Measurements from ENCODE around the gene MADCAM1. TPM values are rescaled to one million over a fixed set of nuclear protein-coding genes. Genes with fewer than 3 reads are reported as not detected.

Gene MADCAM1
- total and polyA plus RNA-seq, 2 of the 8 experiments (the other 6 are each of a cell fraction or from before 2014, with no cell fraction given) = 2.3 to 3.0 TPM

DNA sequence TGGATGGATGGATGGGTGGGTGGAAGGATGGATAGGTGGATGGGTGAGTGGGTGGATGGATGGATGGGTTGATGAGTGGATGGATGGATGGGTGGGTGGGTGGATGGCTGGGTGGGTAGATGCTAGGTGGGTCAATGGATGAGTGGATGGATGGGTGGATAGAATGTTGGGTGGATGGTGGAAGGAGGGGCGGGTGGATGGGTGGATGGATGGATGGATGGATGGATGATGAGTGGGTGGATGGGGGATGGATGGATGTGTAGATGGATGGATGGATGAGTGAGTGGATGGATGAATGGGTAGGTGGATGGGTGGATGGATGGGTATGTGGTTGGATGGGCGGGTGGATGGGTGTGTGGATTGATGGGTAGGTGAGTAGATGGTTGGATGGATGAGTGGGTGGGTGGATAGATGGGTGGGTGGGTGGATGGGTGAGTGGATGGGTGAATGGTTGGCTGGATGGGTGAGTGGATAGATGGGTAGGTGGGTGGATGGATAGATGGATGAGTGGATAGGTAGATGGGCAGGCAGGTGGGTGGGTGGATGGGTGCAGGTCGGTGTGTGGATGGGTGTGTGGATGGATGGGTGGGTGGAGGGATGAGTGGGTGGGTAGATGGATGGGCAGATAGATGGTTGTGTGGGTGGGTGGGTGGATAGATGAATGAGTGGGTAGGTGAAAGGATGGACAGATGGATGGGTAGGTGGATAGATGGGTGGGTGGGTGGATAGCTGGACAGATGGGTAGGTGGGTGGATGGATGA, 31.1 kb upstream of the MADCAM1 start (continued):
- TF ChIP-seq BRCA1 (IDR thresholded peaks at IDR 0.05; ENCODE audit: low read depth, low read length) (no peak), RFX5 (IDR thresholded peaks at IDR 0.05; ENCODE audit: borderline replicate concordance, low read depth, low read length) (no peak), SIX5 (IDR thresholded peaks at IDR 0.05; ENCODE audit: low read depth, low read length) (no peak), RBBP5 (IDR thresholded peaks at IDR 0.05; ENCODE audit: borderline replicate concordance, low read depth, low read length) (no peak), ATF3 (IDR thresholded peaks at IDR 0.05; ENCODE audit: insufficient read depth, low read depth, low read length) (no peak)
